PC-3 (cell line): ENCODE data around the gene OSBPL1A. TPM values are rescaled to one million over a fixed set of nuclear protein-coding genes. Genes with fewer than 3 reads are reported as not detected.

Experiments
- ATAC-seq: fragments of 200-7000 bp; cut with Tn5 transposase; 2 replicates; pipeline ENCODE4 v1.9.1; 2020; ENCODE audit warnings: mild to moderate bottlenecking, moderate library complexity
- BruUV-seq: library from RNA; stranded (reverse); fragments of 400-500 nt; replicated peaks from 2 replicates; lab custom pipeline; 2021; lab: Mats Ljungman, UMichigan
- CTCF ChIA-PET: fragments of 300-600 bp; sonication (Branson Sonifier 250); formaldehyde crosslinking; loops from one replicate; lab custom pipeline; 2022; ENCODE audit warnings: antibody characterized with exemption; lab: Charles Lee
- POLR2A ChIA-PET: fragments of 300-600 bp; sonication (Branson Sonifier 250); formaldehyde crosslinking; loops from one replicate; lab custom pipeline; 2022; ENCODE audit warnings: antibody characterized with exemption; ENCODE audit not compliant: unreplicated experiment; lab: Charles Lee
- DNase-seq: peaks from one replicate; pipeline ENCODE4 v3.0.0-alpha.2; 2015
- H2AFZ ChIP-seq: fragments of 300-600 bp; sonication (generic); 2 replicates; pipeline ENCODE4 v1.6.0; 2016; ENCODE audit warnings: antibody characterized with exemption, low read length
- H3F3A ChIP-seq: fragments of 300-600 bp; sonication (generic); one replicate; pipeline ENCODE4 v1.6.0; 2017; ENCODE audit warnings: antibody characterized with exemption, low read length, control low read depth, mild to moderate bottlenecking; ENCODE audit not compliant: unreplicated experiment
- H3K27ac ChIP-seq: fragments of 300-600 bp; sonication (generic); 2 replicates; pipeline ENCODE4 v1.5.1; 2016; ENCODE audit warnings: mild to moderate bottlenecking, low read length
- H3K27me3 ChIP-seq: fragments of 300-600 bp; sonication (generic); 2 replicates; pipeline ENCODE4 v1.6.1; 2016; ENCODE audit warnings: low read length, mixed read lengths
- H3K36me3 ChIP-seq: fragments of 300-600 bp; sonication (generic); 2 replicates; pipeline ENCODE4 v1.6.1; 2016; ENCODE audit warnings: low read depth, mixed run types, low read length, mixed read lengths
- H3K4me1 ChIP-seq: fragments of 300-600 bp; sonication (generic); 2 replicates; pipeline ENCODE4 v1.5.1; 2016; ENCODE audit warnings: low read length; ENCODE audit not compliant: insufficient read depth
- H3K4me2 ChIP-seq: fragments of 300-600 bp; sonication (generic); 2 replicates; pipeline ENCODE4 v1.6.0; 2016; ENCODE audit warnings: low read length
- H3K4me3 ChIP-seq: fragments of 300-600 bp; sonication (generic); 2 replicates; pipeline ENCODE4 v1.5.1; 2016; ENCODE audit warnings: mild to moderate bottlenecking, low read length, mixed read lengths
- H3K79me2 ChIP-seq: fragments of 300-600 bp; sonication (generic); 2 replicates; pipeline ENCODE4 v1.6.1; 2017; ENCODE audit warnings: low read length, mixed read lengths
- H3K9ac ChIP-seq: fragments of 300-600 bp; sonication (generic); 2 replicates; pipeline ENCODE4 v1.6.0; 2016; ENCODE audit warnings: mild to moderate bottlenecking, low read length
- H3K9me2 ChIP-seq: fragments of 300-600 bp; sonication (generic); replicated peaks from 2 replicates; pipeline ENCODE4 v1.6.1; 2016; ENCODE audit warnings: mixed run types, low read length, mixed read lengths
- H3K9me3 ChIP-seq: fragments of 300-600 bp; sonication (generic); 2 replicates; pipeline ENCODE4 v1.6.1; 2016; ENCODE audit warnings: low read length, mixed read lengths
- H4K20me1 ChIP-seq: fragments of 300-600 bp; sonication (generic); 2 replicates; pipeline ENCODE4 v1.6.1; 2016; ENCODE audit warnings: low read length, mixed read lengths
- EZH2 ChIP-seq: fragments of 300-600 bp; sonication (generic); IDR thresholded peaks from one replicate; pipeline ENCODE4 v1.6.1; 2017; ENCODE audit warnings: antibody characterized with exemption, mild to moderate bottlenecking, low read length; ENCODE audit not compliant: unreplicated experiment
- EZH2phosphoT487 ChIP-seq: fragments of 300-600 bp; sonication (generic); IDR thresholded peaks from 2 replicates; pipeline ENCODE4 v1.6.1; 2018; ENCODE audit warnings: mild to moderate bottlenecking, antibody characterized with exemption, low read length, borderline replicate concordance
- intact Hi-C: fragments of 100-400 bp; cut with micrococcal nuclease; formaldehyde crosslinking; loops from 2 replicates; pipeline ENCODE4 v1.9.0; 2023
- total RNA-seq: library from RNA; depleted of rRNA; stranded (reverse); fragments of >200 nt; gene quantifications from 2 replicates; pipeline ENCODE4 v1.2.3, GENCODE V29; 2014
- TF ChIP-seq, protein P1 (sequence below): fragments of 300-600 bp; sonication (generic); conservative IDR thresholded peaks from 2 replicates; pipeline ENCODE4 v1.5.1; 2017; ENCODE audit warnings: antibody characterized with exemption, low read depth, mild to moderate bottlenecking, low read length

The OSBPL1A gene
- total RNA-seq, 1 experiment from 2014 or later = 39.7 TPM

- Histone ChIP-seq H3K9me3 (no peaks in the 10 kb centered on the region), H3K27ac (no peak overlapping the region), H3K9me2 (no peaks in the 10 kb centered on the region), H4K20me1 (no peaks in the 10 kb centered on the region; the same call in 1 of the 2 replicates), H3K4me3 (no peak overlapping the region), H3K4me2 (no peak overlapping the region), H3F3A (peaks cover 6% of the 10 kb centered on the region), H3K4me1 (peaks cover 43% of the 10 kb centered on the region), H3K79me2 (peaks cover 90% of the 10 kb centered on the region), H3K36me3 (no peaks in the 10 kb centered on the region), H2AFZ (no peak overlapping the region), H3K27me3 (no peaks in the 10 kb centered on the region), H3K9ac (no peak overlapping the region)
- ChIA-PET CTCF (no interaction called here), POLR2A (interaction anchor here (0.6 kb wide), 1 partner anchor 153 kb away, joined by 3 read pairs; no protein-coding TSS in a partner anchor)
- intact Hi-C loops = no loop called here
- no TSS peak for BruUV-seq
- ATAC-seq (no peak), DNase-seq (no peak)
- no peak for TF ChIP-seq EZH2phosphoT487
- TF ChIP-seq EZH2 = no peak
- TF ChIP-seq, protein P1, sequence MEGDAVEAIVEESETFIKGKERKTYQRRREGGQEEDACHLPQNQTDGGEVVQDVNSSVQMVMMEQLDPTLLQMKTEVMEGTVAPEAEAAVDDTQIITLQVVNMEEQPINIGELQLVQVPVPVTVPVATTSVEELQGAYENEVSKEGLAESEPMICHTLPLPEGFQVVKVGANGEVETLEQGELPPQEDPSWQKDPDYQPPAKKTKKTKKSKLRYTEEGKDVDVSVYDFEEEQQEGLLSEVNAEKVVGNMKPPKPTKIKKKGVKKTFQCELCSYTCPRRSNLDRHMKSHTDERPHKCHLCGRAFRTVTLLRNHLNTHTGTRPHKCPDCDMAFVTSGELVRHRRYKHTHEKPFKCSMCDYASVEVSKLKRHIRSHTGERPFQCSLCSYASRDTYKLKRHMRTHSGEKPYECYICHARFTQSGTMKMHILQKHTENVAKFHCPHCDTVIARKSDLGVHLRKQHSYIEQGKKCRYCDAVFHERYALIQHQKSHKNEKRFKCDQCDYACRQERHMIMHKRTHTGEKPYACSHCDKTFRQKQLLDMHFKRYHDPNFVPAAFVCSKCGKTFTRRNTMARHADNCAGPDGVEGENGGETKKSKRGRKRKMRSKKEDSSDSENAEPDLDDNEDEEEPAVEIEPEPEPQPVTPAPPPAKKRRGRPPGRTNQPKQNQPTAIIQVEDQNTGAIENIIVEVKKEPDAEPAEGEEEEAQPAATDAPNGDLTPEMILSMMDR = no peak
Measured at GRCh38 chr18:24267878-24268277, 129.7 kb downstream of the OSBPL1A start.

DNA sequence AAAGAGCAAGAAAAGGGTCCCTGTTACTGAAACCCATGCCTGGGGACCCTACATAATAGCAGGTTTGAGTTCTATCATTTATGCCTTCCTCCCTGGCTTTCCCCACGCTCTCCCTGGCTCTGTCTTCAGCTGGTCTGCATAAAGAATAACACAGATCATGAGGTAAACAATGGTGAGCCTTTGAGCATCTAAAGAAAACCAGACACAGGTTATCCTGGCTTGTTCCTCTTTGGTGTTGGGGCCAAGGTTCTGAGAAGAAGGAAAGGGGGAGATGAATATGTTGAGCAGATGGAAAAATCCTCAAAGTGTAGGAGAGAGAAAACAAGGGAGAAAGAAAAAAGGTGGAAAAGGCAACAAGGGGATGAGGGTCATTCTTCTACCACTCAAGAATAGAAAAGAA, 131.5 kb downstream of the OSBPL1A start:
- no peak overlapping the region for H2AFZ ChIP-seq
- no TSS peak for BruUV-seq
- H3K36me3 ChIP-seq = no peaks in the 10 kb centered on the region
- no peaks in the 10 kb centered on the region for H3K9me2 ChIP-seq
- 0 out of 2 replicates have a peak overlapping the region, but pooled peaks have one; percentile 4 for H3K4me2 ChIP-seq
- intact Hi-C loops = no loop called here
- no peaks in the 10 kb centered on the region for H3K27me3 ChIP-seq
- H3K9me3 ChIP-seq = no peaks in the 10 kb centered on the region
- H3K9ac ChIP-seq = no peak overlapping the region
- peaks cover 97% of the 10 kb centered on the region for H3K79me2 ChIP-seq
- peaks cover 6% of the 10 kb centered on the region for H3F3A ChIP-seq
- ChIA-PET CTCF (no interaction called here), POLR2A (no interaction called here)
- H3K4me3 ChIP-seq = no peak overlapping the region
- H3K27ac ChIP-seq = no peak overlapping the region
- no peaks in the 10 kb centered on the region; the same call in 1 of the 2 replicates for H4K20me1 ChIP-seq
- DNase-seq (no peak), ATAC-seq (no peak)
- peaks cover 36% of the 10 kb centered on the region for H3K4me1 ChIP-seq
- TF ChIP-seq EZH2 (no peak), EZH2phosphoT487 (no peak)
- TF ChIP-seq, protein P1 = no peak

- H3K4me1 ChIP-seq = peaks cover 36% of the 10 kb centered on the region
- no peak overlapping the region for H3K27ac ChIP-seq
- ChIA-PET POLR2A (interaction anchor here (0.6 kb wide), 1 partner anchor 23 kb away, joined by 3 read pairs; no protein-coding TSS in a partner anchor), CTCF (no interaction called here)
- no TSS peak for BruUV-seq
- no peaks in the 10 kb centered on the region for H3K9me2 ChIP-seq
- ATAC-seq = no peak
- H2AFZ ChIP-seq = no peak overlapping the region
- TF ChIP-seq EZH2phosphoT487 (no peak), EZH2 (no peak)
- TF ChIP-seq, protein P1 = no peak
- H3K9me3 ChIP-seq = no peaks in the 10 kb centered on the region
- H3F3A ChIP-seq = peaks cover 6% of the 10 kb centered on the region
- H3K4me2 ChIP-seq = no peak overlapping the region
- H3K4me3 ChIP-seq = no peak overlapping the region
- no peaks in the 10 kb centered on the region; the same call in 1 of the 2 replicates for H4K20me1 ChIP-seq
- DNase-seq = no peak
- H3K27me3 ChIP-seq = no peaks in the 10 kb centered on the region
- peaks cover 97% of the 10 kb centered on the region for H3K79me2 ChIP-seq
- no peak overlapping the region for H3K9ac ChIP-seq
- intact Hi-C loops = no loop called here
- H3K36me3 ChIP-seq = no peaks in the 10 kb centered on the region
Measured at GRCh38 chr18:24265502-24266064, 132.0 kb downstream of the OSBPL1A start.
